ENCODE results near the gene ADGRD2. TPM values are rescaled to one million over a fixed set of nuclear protein-coding genes. Genes with fewer than 3 reads are reported as not detected.
A peak's percentile ranks its signal among the peaks of the same experiment; 100 is the strongest.

The ADGRD2 gene
- total and polyA plus RNA-seq, 2 of the 13 experiments (the other 11 are each of a cell fraction or from before 2014, with no cell fraction given) = not detected

DNA sequence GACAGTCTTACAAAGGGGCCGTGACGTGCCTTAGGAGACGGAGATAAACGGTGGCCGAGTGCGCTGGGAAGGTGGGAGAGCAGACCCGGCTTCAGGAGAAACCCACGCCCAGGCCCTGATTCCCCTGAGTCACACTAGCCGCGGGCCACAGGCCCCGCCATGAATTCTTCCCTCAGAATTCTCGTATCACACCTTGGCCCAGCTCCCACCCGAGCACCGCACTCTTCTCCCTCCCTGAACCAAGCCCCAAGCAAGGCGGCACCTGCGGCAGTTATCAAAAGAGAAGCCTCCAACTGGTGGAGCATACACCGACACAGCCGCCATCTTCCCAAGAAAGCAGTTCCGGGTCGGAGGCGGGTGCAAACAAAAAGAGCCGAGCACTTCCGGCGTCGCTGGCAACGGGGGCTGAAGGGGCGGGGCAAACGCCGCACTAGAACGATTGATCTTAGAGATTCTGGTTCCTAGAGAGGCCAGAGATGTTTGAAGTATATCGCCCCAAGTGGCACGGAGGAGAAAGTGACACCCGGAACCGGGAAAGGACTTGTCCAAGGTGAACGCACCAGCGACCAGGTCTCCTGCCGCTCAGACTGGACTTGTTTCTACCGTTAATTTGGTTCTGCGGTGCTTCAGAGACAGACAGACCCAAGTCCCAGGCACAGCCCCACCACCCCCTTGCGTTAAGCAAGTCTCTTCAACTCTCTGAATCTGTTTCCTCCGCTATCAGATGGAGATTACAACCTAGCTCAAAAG lies 35.0 kb upstream of the ADGRD2 start, which contains the start of gene PSMB7 (continued):
- TF ChIP-seq, protein P1, sequence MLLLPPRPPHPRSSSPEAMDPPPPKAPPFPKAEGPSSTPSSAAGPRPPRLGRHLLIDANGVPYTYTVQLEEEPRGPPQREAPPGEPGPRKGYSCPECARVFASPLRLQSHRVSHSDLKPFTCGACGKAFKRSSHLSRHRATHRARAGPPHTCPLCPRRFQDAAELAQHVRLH (CRISPR knock-in tag; IDR thresholded peaks at IDR 0.05; ENCODE audit: borderline replicate concordance, low read depth) = peak; percentile 34; the same call in 1 of the 2 replicates
- no peak for TF ChIP-seq ZNF33B (CRISPR knock-in tag; IDR thresholded peaks at IDR 0.05)
- no peak for TF ChIP-seq BHLHE40 (IDR thresholded peaks at IDR 0.05; ENCODE audit: low read length)
- TF ChIP-seq, protein P2, sequence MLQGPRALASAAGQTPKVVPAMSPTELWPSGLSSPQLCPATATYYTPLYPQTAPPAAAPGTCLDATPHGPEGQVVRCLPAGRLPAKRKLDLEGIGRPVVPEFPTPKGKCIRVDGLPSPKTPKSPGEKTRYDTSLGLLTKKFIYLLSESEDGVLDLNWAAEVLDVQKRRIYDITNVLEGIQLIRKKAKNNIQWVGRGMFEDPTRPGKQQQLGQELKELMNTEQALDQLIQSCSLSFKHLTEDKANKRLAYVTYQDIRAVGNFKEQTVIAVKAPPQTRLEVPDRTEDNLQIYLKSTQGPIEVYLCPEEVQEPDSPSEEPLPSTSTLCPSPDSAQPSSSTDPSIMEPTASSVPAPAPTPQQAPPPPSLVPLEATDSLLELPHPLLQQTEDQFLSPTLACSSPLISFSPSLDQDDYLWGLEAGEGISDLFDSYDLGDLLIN (CRISPR knock-in tag; IDR thresholded peaks at IDR 0.05; ENCODE audit: borderline replicate concordance) = no peak
- no peak for TF ChIP-seq ZNF839 (CRISPR knock-in tag; IDR thresholded peaks at IDR 0.05; ENCODE audit: borderline replicate concordance)
- no peak for TF ChIP-seq NAIF1 (CRISPR knock-in tag; IDR thresholded peaks at IDR 0.05; ENCODE audit: borderline replicate concordance)
- TF ChIP-seq, protein P3, sequence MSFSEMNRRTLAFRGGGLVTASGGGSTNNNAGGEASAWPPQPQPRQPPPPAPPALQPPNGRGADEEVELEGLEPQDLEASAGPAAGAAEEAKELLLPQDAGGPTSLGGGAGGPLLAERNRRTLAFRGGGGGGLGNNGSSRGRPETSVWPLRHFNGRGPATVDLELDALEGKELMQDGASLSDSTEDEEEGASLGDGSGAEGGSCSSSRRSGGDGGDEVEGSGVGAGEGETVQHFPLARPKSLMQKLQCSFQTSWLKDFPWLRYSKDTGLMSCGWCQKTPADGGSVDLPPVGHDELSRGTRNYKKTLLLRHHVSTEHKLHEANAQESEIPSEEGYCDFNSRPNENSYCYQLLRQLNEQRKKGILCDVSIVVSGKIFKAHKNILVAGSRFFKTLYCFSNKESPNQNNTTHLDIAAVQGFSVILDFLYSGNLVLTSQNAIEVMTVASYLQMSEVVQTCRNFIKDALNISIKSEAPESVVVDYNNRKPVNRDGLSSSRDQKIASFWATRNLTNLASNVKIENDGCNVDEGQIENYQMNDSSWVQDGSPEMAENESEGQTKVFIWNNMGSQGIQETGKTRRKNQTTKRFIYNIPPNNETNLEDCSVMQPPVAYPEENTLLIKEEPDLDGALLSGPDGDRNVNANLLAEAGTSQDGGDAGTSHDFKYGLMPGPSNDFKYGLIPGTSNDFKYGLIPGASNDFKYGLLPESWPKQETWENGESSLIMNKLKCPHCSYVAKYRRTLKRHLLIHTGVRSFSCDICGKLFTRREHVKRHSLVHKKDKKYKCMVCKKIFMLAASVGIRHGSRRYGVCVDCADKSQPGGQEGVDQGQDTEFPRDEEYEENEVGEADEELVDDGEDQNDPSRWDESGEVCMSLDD (CRISPR knock-in tag; IDR thresholded peaks at IDR 0.05; ENCODE audit: borderline replicate concordance) = no peak
- no peak for TF ChIP-seq ZNF737 (CRISPR knock-in tag; IDR thresholded peaks at IDR 0.05; ENCODE audit: borderline replicate concordance)
- TF ChIP-seq ZFAT (CRISPR knock-in tag; conservative IDR thresholded peaks at IDR 0.05) = no peak
- TF ChIP-seq, protein P4, sequence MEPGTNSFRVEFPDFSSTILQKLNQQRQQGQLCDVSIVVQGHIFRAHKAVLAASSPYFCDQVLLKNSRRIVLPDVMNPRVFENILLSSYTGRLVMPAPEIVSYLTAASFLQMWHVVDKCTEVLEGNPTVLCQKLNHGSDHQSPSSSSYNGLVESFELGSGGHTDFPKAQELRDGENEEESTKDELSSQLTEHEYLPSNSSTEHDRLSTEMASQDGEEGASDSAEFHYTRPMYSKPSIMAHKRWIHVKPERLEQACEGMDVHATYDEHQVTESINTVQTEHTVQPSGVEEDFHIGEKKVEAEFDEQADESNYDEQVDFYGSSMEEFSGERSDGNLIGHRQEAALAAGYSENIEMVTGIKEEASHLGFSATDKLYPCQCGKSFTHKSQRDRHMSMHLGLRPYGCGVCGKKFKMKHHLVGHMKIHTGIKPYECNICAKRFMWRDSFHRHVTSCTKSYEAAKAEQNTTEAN (CRISPR knock-in tag; conservative IDR thresholded peaks at IDR 0.05) = no peak; the same call in 1 of the 2 replicates
- no peak for TF ChIP-seq ZSCAN12 (CRISPR knock-in tag; IDR thresholded peaks at IDR 0.05)
- TF ChIP-seq RFX5 (IDR thresholded peaks at IDR 0.05; ENCODE audit: low read depth, low read length) = no peak
- no peak for TF ChIP-seq HOXA9 (CRISPR knock-in tag; IDR thresholded peaks at IDR 0.05; ENCODE audit: borderline replicate concordance)
- TF ChIP-seq MXI1 (IDR thresholded peaks at IDR 0.05; ENCODE audit: borderline replicate concordance, low read depth, low read length) = peak; percentile 61; the same call in 1 of the 3 replicates
- peak; percentile 90; the same call in 1 of the 2 replicates for TF ChIP-seq SIN3A (IDR thresholded peaks at IDR 0.05; ENCODE audit: borderline replicate concordance, low read depth, low read length)
- TF ChIP-seq, protein P5, sequence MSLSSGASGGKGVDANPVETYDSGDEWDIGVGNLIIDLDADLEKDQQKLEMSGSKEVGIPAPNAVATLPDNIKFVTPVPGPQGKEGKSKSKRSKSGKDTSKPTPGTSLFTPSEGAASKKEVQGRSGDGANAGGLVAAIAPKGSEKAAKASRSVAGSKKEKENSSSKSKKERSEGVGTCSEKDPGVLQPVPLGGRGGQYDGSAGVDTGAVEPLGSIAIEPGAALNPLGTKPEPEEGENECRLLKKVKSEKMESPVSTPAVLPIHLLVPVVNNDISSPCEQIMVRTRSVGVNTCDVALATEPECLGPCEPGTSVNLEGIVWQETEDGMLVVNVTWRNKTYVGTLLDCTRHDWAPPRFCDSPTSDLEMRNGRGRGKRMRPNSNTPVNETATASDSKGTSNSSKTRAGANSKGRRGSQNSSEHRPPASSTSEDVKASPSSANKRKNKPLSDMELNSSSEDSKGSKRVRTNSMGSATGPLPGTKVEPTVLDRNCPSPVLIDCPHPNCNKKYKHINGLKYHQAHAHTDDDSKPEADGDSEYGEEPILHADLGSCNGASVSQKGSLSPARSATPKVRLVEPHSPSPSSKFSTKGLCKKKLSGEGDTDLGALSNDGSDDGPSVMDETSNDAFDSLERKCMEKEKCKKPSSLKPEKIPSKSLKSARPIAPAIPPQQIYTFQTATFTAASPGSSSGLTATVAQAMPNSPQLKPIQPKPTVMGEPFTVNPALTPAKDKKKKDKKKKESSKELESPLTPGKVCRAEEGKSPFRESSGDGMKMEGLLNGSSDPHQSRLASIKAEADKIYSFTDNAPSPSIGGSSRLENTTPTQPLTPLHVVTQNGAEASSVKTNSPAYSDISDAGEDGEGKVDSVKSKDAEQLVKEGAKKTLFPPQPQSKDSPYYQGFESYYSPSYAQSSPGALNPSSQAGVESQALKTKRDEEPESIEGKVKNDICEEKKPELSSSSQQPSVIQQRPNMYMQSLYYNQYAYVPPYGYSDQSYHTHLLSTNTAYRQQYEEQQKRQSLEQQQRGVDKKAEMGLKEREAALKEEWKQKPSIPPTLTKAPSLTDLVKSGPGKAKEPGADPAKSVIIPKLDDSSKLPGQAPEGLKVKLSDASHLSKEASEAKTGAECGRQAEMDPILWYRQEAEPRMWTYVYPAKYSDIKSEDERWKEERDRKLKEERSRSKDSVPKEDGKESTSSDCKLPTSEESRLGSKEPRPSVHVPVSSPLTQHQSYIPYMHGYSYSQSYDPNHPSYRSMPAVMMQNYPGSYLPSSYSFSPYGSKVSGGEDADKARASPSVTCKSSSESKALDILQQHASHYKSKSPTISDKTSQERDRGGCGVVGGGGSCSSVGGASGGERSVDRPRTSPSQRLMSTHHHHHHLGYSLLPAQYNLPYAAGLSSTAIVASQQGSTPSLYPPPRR (CRISPR knock-in tag; IDR thresholded peaks at IDR 0.05; ENCODE audit: borderline replicate concordance) = no peak
- TF ChIP-seq ZNF7 (CRISPR knock-in tag; IDR thresholded peaks at IDR 0.05) = no peak
- no peak for TF ChIP-seq MTF2 (CRISPR knock-in tag; IDR thresholded peaks at IDR 0.05; ENCODE audit: borderline replicate concordance)
- peak; percentile 83; the same call in 1 of the 2 replicates for TF ChIP-seq SALL2 (CRISPR knock-in tag; IDR thresholded peaks at IDR 0.05)

Measured in HepG2 (cell line).